Peyer's patch (tissue), 4 donors: ENCODE measurements around the gene GRWD1.

Source experiments
- CTCF ChIP-seq, 6 experiments: fragments of 450-650 bp in 4 of 6; fragments of 200-600 bp in 2 of 6; sonication (generic) in 1 of 6; IDR thresholded peaks; one replicate each; pipeline ENCODE4 v1.5.1; 2017 to 2019; ENCODE audit warnings: antibody characterized with exemption in 6 of 6, mild to moderate bottlenecking in 3 of 6, moderate library complexity in 1 of 6
- POLR2A ChIP-seq, 2 donors: fragments of 450-650 bp; IDR thresholded peaks; one replicate each; pipeline ENCODE4 v1.5.1; 2017; ENCODE audit warnings: antibody characterized with exemption in 2 of 2, mild to moderate bottlenecking in 2 of 2, moderate library complexity in 2 of 2

GRCh38 chr19:48480558-48481500 lies 35.0 kb downstream of the GRWD1 start:
- TF ChIP-seq CTCF (IDR thresholded peaks at IDR 0.05) (no peak), POLR2A (IDR thresholded peaks at IDR 0.05) (no peak)
